ENCODE measurements around the gene MTF1.
A peak's percentile ranks its signal among the peaks of the same experiment; 100 is the strongest.

MTF1 gene

GRCh38 chr1:37831109-37831508 is 28.3 kb downstream of the MTF1 start:
- H3K36me3 ChIP-seq (ENCODE audit: control insufficient read depth in 2 of 2, insufficient read depth in 2 of 2, low read length in 2 of 2) = peaks cover 39 to 40% of the 10 kb centered on the region in 2 donors
- no peak overlapping the region for H3K27ac ChIP-seq (ENCODE audit: low read length)
- no peaks in the 10 kb centered on the region for H3K27me3 ChIP-seq (ENCODE audit: control insufficient read depth in 1 of 2, insufficient read depth in 2 of 2, low read length in 2 of 2)
- H3K4me3 ChIP-seq (ENCODE audit: low read length in 2 of 2) = no peak overlapping the region
- H3K9ac ChIP-seq (ENCODE audit: low read length in 2 of 2) = no peak overlapping the region
- no peaks in the 10 kb centered on the region for H3K9me3 ChIP-seq (ENCODE audit: control insufficient read depth in 2 of 2, low read length in 2 of 2)
- H3K4me1 ChIP-seq (ENCODE audit: control insufficient read depth, insufficient read depth, low read length) = no peaks in the 10 kb centered on the region

- H3K27ac ChIP-seq (ENCODE audit: low read length) = no peak overlapping the region
- no peak overlapping the region for H3K9ac ChIP-seq (ENCODE audit: low read length in 2 of 2)
- H3K27me3 ChIP-seq (ENCODE audit: control insufficient read depth in 1 of 2, insufficient read depth in 2 of 2, low read length in 2 of 2) = no peaks in the 10 kb centered on the region
- no peaks in the 10 kb centered on the region for H3K4me1 ChIP-seq (ENCODE audit: control insufficient read depth, insufficient read depth, low read length)
- H3K9me3 ChIP-seq (ENCODE audit: control insufficient read depth in 2 of 2, low read length in 2 of 2) = no peaks in the 10 kb centered on the region
- H3K36me3 ChIP-seq (ENCODE audit: control insufficient read depth in 2 of 2, insufficient read depth in 2 of 2, low read length in 2 of 2) = peaks cover 24 to 26% of the 10 kb centered on the region in 2 donors
- no peak overlapping the region for H3K4me3 ChIP-seq (ENCODE audit: low read length in 2 of 2)
Measured at GRCh38 chr1:37828410-37829074, 30.9 kb downstream of the MTF1 start.

- no peaks in the 10 kb centered on the region for H3K9me3 ChIP-seq (ENCODE audit: control insufficient read depth in 2 of 2, low read length in 2 of 2)
- no peaks in the 10 kb centered on the region for H3K27me3 ChIP-seq (ENCODE audit: control insufficient read depth in 1 of 2, insufficient read depth in 2 of 2, low read length in 2 of 2)
- H3K36me3 ChIP-seq (ENCODE audit: control insufficient read depth in 2 of 2, insufficient read depth in 2 of 2, low read length in 2 of 2) = peaks cover 25 to 30% of the 10 kb centered on the region in 2 donors
- H3K4me3 ChIP-seq (ENCODE audit: low read length in 2 of 2) = no peak overlapping the region
- H3K27ac ChIP-seq (ENCODE audit: low read length) = no peak overlapping the region
- no peaks in the 10 kb centered on the region for H3K4me1 ChIP-seq (ENCODE audit: control insufficient read depth, insufficient read depth, low read length)
- no peak overlapping the region for H3K9ac ChIP-seq (ENCODE audit: low read length in 2 of 2)
Measured at GRCh38 chr1:37825506-37825905, 33.9 kb downstream of the MTF1 start.

GRCh38 chr1:37824001-37824400 is 35.4 kb downstream of the MTF1 start:
- Histone ChIP-seq H3K36me3 (ENCODE audit: control insufficient read depth in 2 of 2, insufficient read depth in 2 of 2, low read length in 2 of 2) (peaks cover 30 to 34% of the 10 kb centered on the region in 2 donors), H3K4me1 (ENCODE audit: control insufficient read depth, insufficient read depth, low read length) (no peaks in the 10 kb centered on the region)

GRCh38 chr1:37822906-37823815 is 36.2 kb downstream of the MTF1 start:
- Histone ChIP-seq H3K27me3 (ENCODE audit: control insufficient read depth in 1 of 2, insufficient read depth in 2 of 2, low read length in 2 of 2) (no peaks in the 10 kb centered on the region), H3K9ac (ENCODE audit: low read length in 2 of 2) (no peak overlapping the region), H3K27ac (ENCODE audit: low read length) (no peak overlapping the region), H3K9me3 (ENCODE audit: control insufficient read depth in 2 of 2, low read length in 2 of 2) (no peaks in the 10 kb centered on the region), H3K4me3 (ENCODE audit: low read length in 2 of 2) (no peak overlapping the region), H3K4me1 (ENCODE audit: control insufficient read depth, insufficient read depth, low read length) (no peaks in the 10 kb centered on the region), H3K36me3 (ENCODE audit: control insufficient read depth in 2 of 2, insufficient read depth in 2 of 2, low read length in 2 of 2) (peaks cover 27 to 32% of the 10 kb centered on the region in 2 donors)

More at GRCh38 chr1:37824001-37824400, 35.4 kb downstream of the MTF1 start:
- Histone ChIP-seq H3K27ac (ENCODE audit: low read length) (no peak overlapping the region), H3K4me3 (ENCODE audit: low read length in 2 of 2) (no peak overlapping the region), H3K27me3 (ENCODE audit: control insufficient read depth in 1 of 2, insufficient read depth in 2 of 2, low read length in 2 of 2) (no peaks in the 10 kb centered on the region), H3K9me3 (ENCODE audit: control insufficient read depth in 2 of 2, low read length in 2 of 2) (no peaks in the 10 kb centered on the region), H3K9ac (ENCODE audit: low read length in 2 of 2) (no peak overlapping the region)

- Histone ChIP-seq H3K27me3 (ENCODE audit: control insufficient read depth in 1 of 2, insufficient read depth in 2 of 2, low read length in 2 of 2) (no peaks in the 10 kb centered on the region), H3K9ac (ENCODE audit: low read length in 2 of 2) (no peak overlapping the region), H3K36me3 (ENCODE audit: control insufficient read depth in 2 of 2, insufficient read depth in 2 of 2, low read length in 2 of 2) (peaks cover 27 to 32% of the 10 kb centered on the region in 2 donors)
Measured at GRCh38 chr1:37821481-37821880, 37.9 kb downstream of the MTF1 start.

GRCh38 chr1:37817481-37817880 is 41.9 kb downstream of the MTF1 start:
- no peak overlapping the region for H3K9ac ChIP-seq (ENCODE audit: low read length in 2 of 2)

More at GRCh38 chr1:37821481-37821880, 37.9 kb downstream of the MTF1 start:
- H3K9me3 ChIP-seq (ENCODE audit: control insufficient read depth in 2 of 2, low read length in 2 of 2) = no peaks in the 10 kb centered on the region
- peaks cover 7% of the 10 kb centered on the region for H3K4me1 ChIP-seq (ENCODE audit: control insufficient read depth, insufficient read depth, low read length)
- H3K4me3 ChIP-seq (ENCODE audit: low read length in 2 of 2) = no peak overlapping the region
- H3K27ac ChIP-seq (ENCODE audit: low read length) = no peak overlapping the region

GRCh38 chr1:37814252-37814651 is 45.1 kb downstream of the MTF1 start:
- Histone ChIP-seq H3K36me3 (ENCODE audit: control insufficient read depth in 2 of 2, insufficient read depth in 2 of 2, low read length in 2 of 2) (peaks cover 17 to 20% of the 10 kb centered on the region in 2 donors), H3K9ac (ENCODE audit: low read length in 2 of 2) (no peak overlapping the region), H3K27me3 (ENCODE audit: control insufficient read depth in 1 of 2, insufficient read depth in 2 of 2, low read length in 2 of 2) (no peaks in the 10 kb centered on the region), H3K9me3 (ENCODE audit: control insufficient read depth in 2 of 2, low read length in 2 of 2) (no peaks in the 10 kb centered on the region), H3K4me3 (ENCODE audit: low read length in 2 of 2) (no peak overlapping the region), H3K27ac (ENCODE audit: low read length) (no peak overlapping the region), H3K4me1 (ENCODE audit: control insufficient read depth, insufficient read depth, low read length) (peaks cover 11% of the 10 kb centered on the region)

More at GRCh38 chr1:37817481-37817880, 41.9 kb downstream of the MTF1 start:
- Histone ChIP-seq H3K4me3 (ENCODE audit: low read length in 2 of 2) (no peak overlapping the region), H3K27ac (ENCODE audit: low read length) (peak overlapping the region; percentile 37), H3K9me3 (ENCODE audit: control insufficient read depth in 2 of 2, low read length in 2 of 2) (no peaks in the 10 kb centered on the region), H3K36me3 (ENCODE audit: control insufficient read depth in 2 of 2, insufficient read depth in 2 of 2, low read length in 2 of 2) (peaks cover 34 to 40% of the 10 kb centered on the region in 2 donors), H3K27me3 (ENCODE audit: control insufficient read depth in 1 of 2, insufficient read depth in 2 of 2, low read length in 2 of 2) (no peaks in the 10 kb centered on the region), H3K4me1 (ENCODE audit: control insufficient read depth, insufficient read depth, low read length) (peaks cover 7% of the 10 kb centered on the region)

- Histone ChIP-seq H3K4me3 (ENCODE audit: low read length in 2 of 2) (no peak overlapping the region), H3K4me1 (ENCODE audit: control insufficient read depth, insufficient read depth, low read length) (peaks cover 17% of the 10 kb centered on the region), H3K27ac (ENCODE audit: low read length) (no peak overlapping the region), H3K9me3 (ENCODE audit: control insufficient read depth in 2 of 2, low read length in 2 of 2) (no peaks in the 10 kb centered on the region), H3K9ac (ENCODE audit: low read length in 2 of 2) (no peak overlapping the region), H3K36me3 (ENCODE audit: control insufficient read depth in 2 of 2, insufficient read depth in 2 of 2, low read length in 2 of 2) (peaks cover 17 to 20% of the 10 kb centered on the region in 2 donors), H3K27me3 (ENCODE audit: control insufficient read depth in 1 of 2, insufficient read depth in 2 of 2, low read length in 2 of 2) (no peaks in the 10 kb centered on the region)
Measured at GRCh38 chr1:37813529-37814145, 45.8 kb downstream of the MTF1 start.

- Histone ChIP-seq H3K27me3 (ENCODE audit: control insufficient read depth in 1 of 2, insufficient read depth in 2 of 2, low read length in 2 of 2) (no peaks in the 10 kb centered on the region), H3K9ac (ENCODE audit: low read length in 2 of 2) (peak overlapping the region in 1 of 2 donors; percentile 21), H3K4me1 (ENCODE audit: control insufficient read depth, insufficient read depth, low read length) (peaks cover 23% of the 10 kb centered on the region), H3K36me3 (ENCODE audit: control insufficient read depth in 2 of 2, insufficient read depth in 2 of 2, low read length in 2 of 2) (peaks cover 17 to 20% of the 10 kb centered on the region in 2 donors), H3K4me3 (ENCODE audit: low read length in 2 of 2) (no peak overlapping the region), H3K9me3 (ENCODE audit: control insufficient read depth in 2 of 2, low read length in 2 of 2) (no peaks in the 10 kb centered on the region), H3K27ac (ENCODE audit: low read length) (no peak overlapping the region)
Measured at GRCh38 chr1:37811027-37811655, 48.3 kb downstream of the MTF1 start.

Measured in stomach smooth muscle (tissue), 2 donors.